ENCODE results near the gene AP2A1.

Gene AP2A1

GRCh38 chr19:49855676-49856573 lies 89.1 kb downstream of the AP2A1 start:
- no peak for DNase-seq (ENCODE audit: low read depth in 2 of 2)

- no peak for DNase-seq (ENCODE audit: low read depth in 2 of 2)
Measured at GRCh38 chr19:49856574-49857021, 89.8 kb downstream of the AP2A1 start.
